H1 (cell line): Measurements from ENCODE around the gene UQCC5. TPM values are rescaled to one million over a fixed set of nuclear protein-coding genes. Genes with fewer than 3 reads are reported as not detected.

Source experiments
- CTCF ChIA-PET: fragments of 300-600 bp; sonication (Branson Sonifier 250); formaldehyde crosslinking; loops from one replicate; lab custom pipeline; 2021; ENCODE audit not compliant: partially characterized antibody; lab: Charles Lee
- POLR2A ChIA-PET: fragments of 300-600 bp; sonication (Branson Sonifier 250); formaldehyde crosslinking; loops from one replicate; lab custom pipeline; 2021; ENCODE audit warnings: inconsistent platforms; ENCODE audit not compliant: partially characterized antibody; lab: Charles Lee
- DNase-seq, 2 experiments: peaks; one replicate each; pipeline versions ENCODE4 v3.0.0 to v3.0.0-alpha.2; 2010 to 2022; ENCODE audit warnings: low spot score in 2 of 2, low read depth in 1 of 2, mixed read lengths in 1 of 2
- FAIRE-seq: peaks from 2 replicates; lab custom pipeline; 2011; peaks lifted over from hg19 to GRCh38; lab: Jason Lieb, UNC
- H2AFZ ChIP-seq: 2 replicates; pipeline ENCODE4 v1.8.1; 2012; ENCODE audit warnings: low read length, inconsistent platforms
- H2AK5ac ChIP-seq: 2 replicates; pipeline ENCODE4 v1.6.1; 2013; ENCODE audit warnings: low read depth, low read length
- H2BK120ac ChIP-seq: replicated peaks from 2 replicates; pipeline ENCODE3; 2013; ENCODE audit warnings: low read depth, low read length, inconsistent platforms
- H2BK12ac ChIP-seq: 2 replicates; pipeline ENCODE4 v1.6.1; 2013; ENCODE audit warnings: low read depth, low read length
- H2BK15ac ChIP-seq: 2 replicates; pipeline ENCODE4 v1.6.1; 2013; ENCODE audit warnings: low read length
- H2BK20ac ChIP-seq: 2 replicates; pipeline ENCODE4 v1.6.1; 2013; ENCODE audit warnings: low read length
- H2BK5ac ChIP-seq: 2 replicates; pipeline ENCODE4 v1.6.1; 2013; ENCODE audit warnings: low read depth, low read length
- H3K14ac ChIP-seq: 2 replicates; pipeline ENCODE4 v1.6.1; 2013; ENCODE audit warnings: inconsistent platforms; ENCODE audit not compliant: insufficient read length
- H3K18ac ChIP-seq: 2 replicates; pipeline ENCODE4 v1.6.1; 2013; ENCODE audit warnings: low read length; ENCODE audit errors: extremely low read depth
- H3K23ac ChIP-seq: 2 replicates; pipeline ENCODE4 v1.6.1; 2013; ENCODE audit warnings: inconsistent platforms; ENCODE audit not compliant: insufficient read length
- H3K23me2 ChIP-seq: 2 replicates; pipeline ENCODE4 v1.6.1; 2013; ENCODE audit warnings: low read depth, low read length
- H3K27ac ChIP-seq: 2 replicates; pipeline ENCODE4 v1.6.1; 2011; ENCODE audit warnings: low read depth, low read length, inconsistent platforms
- H3K27me3 ChIP-seq, 4 experiments: replicated peaks in 1 of 4; 1 replicate in 1 of 4; 2 replicates in 3 of 4; pipeline versions ENCODE4 v1.6.1 to v1.8.1; 2011 to 2013; ENCODE audit warnings: low read length in 3 of 4, mild to moderate bottlenecking in 3 of 4, inconsistent platforms in 2 of 4, mixed read lengths in 2 of 4, moderate library complexity in 1 of 4; ENCODE audit not compliant: control insufficient read depth in 3 of 4, insufficient read depth in 3 of 4; ENCODE audit errors: extremely low read depth in 1 of 4
- H3K36me3 ChIP-seq, 4 experiments: 2 replicates each; pipeline versions ENCODE4 v1.6.1 to v1.8.1; 2011 to 2013; ENCODE audit warnings: mild to moderate bottlenecking in 4 of 4, low read length in 3 of 4, moderate library complexity in 2 of 4, control low read depth in 1 of 4, inconsistent platforms in 1 of 4; ENCODE audit not compliant: insufficient read depth in 4 of 4, control insufficient read depth in 2 of 4
- H3K4ac ChIP-seq: replicated peaks from 2 replicates; pipeline ENCODE3; 2013; ENCODE audit warnings: low read length, low read depth, mixed read lengths, inconsistent platforms; ENCODE audit not compliant: insufficient read length
- H3K4me1 ChIP-seq, 4 experiments: replicated peaks in 1 of 4; 1 replicate in 1 of 4; 2 replicates in 3 of 4; pipeline versions ENCODE4 v1.6.1 to v1.8.1; 2011 to 2013; ENCODE audit warnings: low read length in 3 of 4, inconsistent platforms in 2 of 4, mixed read lengths in 1 of 4; ENCODE audit not compliant: insufficient read depth in 4 of 4, control insufficient read depth in 3 of 4
- H3K4me2 ChIP-seq, 2 experiments: 2 replicates each; pipeline versions ENCODE4 v1.6.1 to v1.8.1; 2011 to 2013; ENCODE audit warnings: low read depth in 2 of 2, low read length in 2 of 2, control low read depth in 1 of 2, inconsistent platforms in 1 of 2, mild to moderate bottlenecking in 1 of 2; ENCODE audit not compliant: insufficient read depth in 1 of 2
- H3K4me3 ChIP-seq, 4 experiments: fragments of 200-600, 300-600 bp in 1 of 4; sonication (generic), shearing (Covaris generic), sonication (Bioruptor Twin) in 1 of 4; 2 replicates each; pipeline versions ENCODE4 v1.5.1 to v1.8.1; 2011 to 2016; ENCODE audit warnings: low read length in 4 of 4, low read depth in 3 of 4, control low read depth in 2 of 4, inconsistent platforms in 2 of 4, mild to moderate bottlenecking in 2 of 4, mixed read lengths in 1 of 4, moderate library complexity in 1 of 4; ENCODE audit not compliant: insufficient read depth in 2 of 4; ENCODE audit errors: extremely low read depth in 1 of 4
- H3K56ac ChIP-seq: replicated peaks from 2 replicates; pipeline ENCODE3; 2013; ENCODE audit warnings: low read depth, mild to moderate bottlenecking, mixed read lengths, low read length, inconsistent platforms; ENCODE audit not compliant: insufficient read length
- H3K79me1 ChIP-seq: 2 replicates; pipeline ENCODE4 v1.6.1; 2013; ENCODE audit warnings: low read depth, low read length, control low read depth
- H3K79me2 ChIP-seq, 2 experiments: 2 replicates each; pipeline versions ENCODE4 v1.6.1 to v1.8.1; 2012 to 2013; ENCODE audit warnings: low read length in 2 of 2, mild to moderate bottlenecking in 2 of 2, inconsistent platforms in 1 of 2; ENCODE audit not compliant: insufficient read depth in 2 of 2, control insufficient read depth in 1 of 2
- H3K9ac ChIP-seq, 4 experiments: replicated peaks in 1 of 4; 1 replicate in 1 of 4; 2 replicates in 3 of 4; pipeline versions ENCODE4 v1.6.1 to v1.8.1; 2011 to 2013; ENCODE audit warnings: low read depth in 3 of 4, low read length in 3 of 4, control low read depth in 2 of 4, mild to moderate bottlenecking in 2 of 4, moderate library complexity in 2 of 4, inconsistent platforms in 1 of 4; ENCODE audit errors: extremely low read depth in 1 of 4
- H3K9me3 ChIP-seq, 2 experiments: 2 replicates each; pipeline versions ENCODE4 v1.6.1 to v1.8.1; 2012 to 2013; ENCODE audit warnings: mild to moderate bottlenecking in 2 of 2, moderate library complexity in 2 of 2, control low read depth in 1 of 2, inconsistent platforms in 1 of 2, low read depth in 1 of 2, low read length in 1 of 2, mixed read lengths in 1 of 2; ENCODE audit not compliant: insufficient read depth in 2 of 2
- H4K20me1 ChIP-seq, 2 experiments: replicated peaks in 1 of 2; 2 replicates each; pipeline versions ENCODE3 to v1.8.1; 2011 to 2013; ENCODE audit warnings: inconsistent platforms in 2 of 2, low read length in 2 of 2, mild to moderate bottlenecking in 1 of 2; ENCODE audit not compliant: insufficient read depth in 2 of 2, control insufficient read depth in 1 of 2
- H4K5ac ChIP-seq: 2 replicates; pipeline ENCODE4 v1.6.1; 2013; ENCODE audit warnings: low read length, low read depth, mixed read lengths, inconsistent platforms; ENCODE audit not compliant: insufficient read length
- H4K8ac ChIP-seq: 2 replicates; pipeline ENCODE4 v1.8.0; 2013; ENCODE audit warnings: mild to moderate bottlenecking, moderate library complexity, low read length, inconsistent platforms; ENCODE audit not compliant: insufficient read depth; ENCODE audit errors: extremely low read depth
- H4K91ac ChIP-seq: replicated peaks from 2 replicates; pipeline ENCODE3; 2013; ENCODE audit warnings: low read length, mixed read lengths, inconsistent platforms; ENCODE audit not compliant: insufficient read length
- GABPA ChIP-seq: IDR thresholded peaks from 2 replicates; pipeline ENCODE4 v1.6.1; 2011; ENCODE audit warnings: mild to moderate bottlenecking, low read length, moderate library complexity, borderline replicate concordance; ENCODE audit not compliant: insufficient read depth
- HDAC6 ChIP-seq: IDR thresholded peaks from one replicate; pipeline ENCODE4 v1.7.1; 2012; ENCODE audit warnings: low read depth, mild to moderate bottlenecking, inconsistent platforms, low read length, moderate library complexity
- NANOG ChIP-seq: IDR thresholded peaks from 2 replicates; pipeline ENCODE4 v1.6.1; 2011; ENCODE audit warnings: low read length, low read depth, mild to moderate bottlenecking, inconsistent platforms; ENCODE audit not compliant: insufficient read depth, poor library complexity, severe bottlenecking
- PHF8 ChIP-seq: fragments of 200-600 bp; sonication (generic); conservative IDR thresholded peaks from 2 replicates; pipeline ENCODE4 v1.7.1; 2012; ENCODE audit warnings: low read depth, mild to moderate bottlenecking, inconsistent platforms, low read length, moderate library complexity
- POLR2A ChIP-seq, 2 experiments: IDR thresholded peaks; 1 replicate in 1 of 2; 2 replicates in 1 of 2; pipeline ENCODE4 v1.6.1; 2011; ENCODE audit warnings: low read depth in 2 of 2, low read length in 2 of 2, mild to moderate bottlenecking in 2 of 2; ENCODE audit errors: control extremely low read depth in 1 of 2
- POU5F1 ChIP-seq: IDR thresholded peaks from 2 replicates; pipeline ENCODE4 v1.6.1; 2011; ENCODE audit warnings: low read depth, mild to moderate bottlenecking, low read length, moderate library complexity
- SAP30 ChIP-seq: fragments of 300-600 bp; sonication (generic); IDR thresholded peaks from 2 replicates; pipeline ENCODE4 v1.7.1; 2012; ENCODE audit warnings: low read length, moderate library complexity, mild to moderate bottlenecking, inconsistent platforms; ENCODE audit not compliant: insufficient read depth, insufficient replicate concordance
- SUZ12 ChIP-seq: fragments of 200-600 bp; sonication (generic); IDR thresholded peaks from 2 replicates; pipeline ENCODE4 v1.6.1; 2012; ENCODE audit warnings: mild to moderate bottlenecking, inconsistent platforms, low read length, moderate library complexity, mixed read lengths
- WGBS, 2 experiments: shearing (Covaris generic) in 1 of 2; methylation state at CpG; one replicate each; pipeline versions ENCODE4 v1.1.6 to v1.1.7; 2013 to 2015; ENCODE audit warnings: low lambda C conversion rate in 2 of 2, mixed read lengths in 2 of 2, inconsistent platforms in 1 of 2, low coverage in 1 of 2, missing lambda C conversion rate in 1 of 2; ENCODE audit not compliant: insufficient replicate concordance in 2 of 2, insufficient coverage in 1 of 2, insufficient read length in 1 of 2; ENCODE audit errors: extremely low coverage in 1 of 2, missing lambda C conversion rate in 1 of 2; 5-methylcytosine and 5-hydroxymethylcytosine counted together
- polyA plus RNA-seq, 7 experiments: library from polyadenylated mRNA; depleted of rRNA in 3 of 7; stranded (reverse) in 5 of 7; unstranded in 2 of 7; fragments of >200 nt in 5 of 7; fragments of 200-250 nt in 2 of 7; gene quantifications; 1 replicate in 5 of 7; 2 replicates in 1 of 7; 4 replicates in 1 of 7; pipeline versions ENCODE4 v1.2.1 to v1.2.3, GENCODE V29; 2011 to 2013; ENCODE audit warnings: missing spikeins in 2 of 7, mixed read lengths in 2 of 7
- total RNA-seq: library from RNA; stranded (reverse); fragmentation: NEBNext Ultra II Directional; extraction: Animal tissue kit (Norgen Biotek cat#: 25700); gene quantifications from 2 replicates; pipeline ENCODE4 v1.2.1, GENCODE V29; 2021
- TF ChIP-seq, protein P1 (sequence below), 3 experiments: IDR thresholded peaks; 1 replicate in 2 of 3; 2 replicates in 1 of 3; pipeline versions ENCODE4 v1.5.1 to v1.6.1; 2011; ENCODE audit warnings: low read length in 3 of 3, mild to moderate bottlenecking in 3 of 3, inconsistent platforms in 2 of 3, low read depth in 1 of 3, moderate library complexity in 1 of 3; ENCODE audit not compliant: insufficient read depth in 1 of 3; ENCODE audit errors: control extremely low read depth in 1 of 3

The UQCC5 gene
- total and polyA plus RNA-seq, 2 of the 8 experiments (the other 6 are each of a cell fraction or from before 2014, with no cell fraction given): 35.0 to 37.7 TPM

DNA sequence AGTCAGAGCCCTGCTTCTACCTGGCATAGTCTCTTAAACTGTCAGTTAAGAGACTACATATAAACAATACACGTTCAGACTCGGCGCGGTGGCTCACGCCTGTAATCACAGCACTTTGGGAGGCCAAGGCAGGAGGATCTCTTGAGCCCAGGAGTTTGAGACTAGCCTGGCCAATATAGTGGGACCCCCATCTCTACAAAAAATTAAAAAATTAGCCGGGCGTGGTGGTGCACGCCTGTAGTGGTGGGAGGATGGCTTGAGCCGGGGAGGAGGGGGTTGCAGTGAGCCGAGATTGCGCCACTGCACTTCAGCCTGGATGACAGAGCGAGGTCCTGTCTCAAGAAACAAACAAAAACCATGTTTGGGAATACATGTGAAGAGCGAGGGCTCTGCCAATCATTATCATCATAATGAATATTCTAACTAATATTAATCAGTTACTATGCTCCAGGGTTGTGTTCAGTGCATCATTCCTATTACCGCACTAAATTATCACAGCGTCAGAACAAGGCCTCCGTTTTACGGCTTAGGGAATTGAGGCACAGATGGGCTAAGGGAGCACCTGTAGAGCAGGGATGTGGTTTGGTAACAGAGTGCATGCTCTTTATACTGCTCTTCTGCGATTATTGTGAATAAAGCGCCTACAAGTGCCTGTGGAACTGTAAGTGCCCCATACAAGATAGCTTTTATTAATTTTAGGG is 844 bp upstream of the UQCC5 start:
- POLR2A ChIA-PET: interaction anchor here (0.6 to 2.6 kb wide), 17 partner anchors 9 to 111 kb away, joined by 3 to 16 read pairs (median 4); partner anchors contain the start of gene TNNC1
- Histone ChIP-seq H2BK5ac (no peak overlapping the region), H3K18ac (no peak overlapping the region), H4K91ac (no peak overlapping the region), H2AFZ (no peak overlapping the region), H3K14ac (no peak overlapping the region), H4K20me1 (peaks cover 10 to 31% of the 10 kb centered on the region in 2 experiments), H4K5ac (no peak overlapping the region), H3K56ac (no peak overlapping the region), H3K4me1 (peaks cover 7 to 33% (median 19%) of the 10 kb centered on the region in 4 experiments), H4K8ac (no peak overlapping the region), H3K4ac (no peak overlapping the region), H2BK120ac (no peak overlapping the region), H3K4me3 (peak overlapping the region in 2 of 4 experiments; percentile 3 to 31; a peak in 3 of 8 replicates), H3K27ac (no peak overlapping the region), H3K9me3 (no peaks in the 10 kb centered on the region), H3K23me2 (peaks cover 26% of the 10 kb centered on the region), H3K79me1 (peaks cover 28% of the 10 kb centered on the region), H2BK15ac (no peak overlapping the region), H2AK5ac (no peak overlapping the region), H3K23ac (no peak overlapping the region), H3K4me2 (peak overlapping the region; percentile 39 to 89; a peak in 2 of 4 replicates), H2BK20ac (no peak overlapping the region), H3K79me2 (peaks cover 12 to 54% of the 10 kb centered on the region in 2 experiments), H2BK12ac (no peak overlapping the region), H3K9ac (no peak overlapping the region), H3K36me3 (peaks cover 0 to 3% (median 0%) of the 10 kb centered on the region in 4 experiments; a peak in 4 of 8 replicates), H3K27me3 (no peaks in the 10 kb centered on the region)
- WGBS, 2 experiments: 91% methylated on average over 19 of the region's 19 CpGs; no CpG with 5 or more reads in 1 of the 2 experiments
- DNase-seq: no peak
- FAIRE-seq: no peak
- CTCF ChIA-PET: interaction anchor here (0.8 to 1.0 kb wide), 4 partner anchors 9 to 63 kb away, joined by 3 to 5 read pairs (median 4); no protein-coding TSS in a partner anchor
- TF ChIP-seq PHF8: no peak
- TF ChIP-seq SUZ12: no peak
- no peak for TF ChIP-seq GABPA
- TF ChIP-seq, protein P1, sequence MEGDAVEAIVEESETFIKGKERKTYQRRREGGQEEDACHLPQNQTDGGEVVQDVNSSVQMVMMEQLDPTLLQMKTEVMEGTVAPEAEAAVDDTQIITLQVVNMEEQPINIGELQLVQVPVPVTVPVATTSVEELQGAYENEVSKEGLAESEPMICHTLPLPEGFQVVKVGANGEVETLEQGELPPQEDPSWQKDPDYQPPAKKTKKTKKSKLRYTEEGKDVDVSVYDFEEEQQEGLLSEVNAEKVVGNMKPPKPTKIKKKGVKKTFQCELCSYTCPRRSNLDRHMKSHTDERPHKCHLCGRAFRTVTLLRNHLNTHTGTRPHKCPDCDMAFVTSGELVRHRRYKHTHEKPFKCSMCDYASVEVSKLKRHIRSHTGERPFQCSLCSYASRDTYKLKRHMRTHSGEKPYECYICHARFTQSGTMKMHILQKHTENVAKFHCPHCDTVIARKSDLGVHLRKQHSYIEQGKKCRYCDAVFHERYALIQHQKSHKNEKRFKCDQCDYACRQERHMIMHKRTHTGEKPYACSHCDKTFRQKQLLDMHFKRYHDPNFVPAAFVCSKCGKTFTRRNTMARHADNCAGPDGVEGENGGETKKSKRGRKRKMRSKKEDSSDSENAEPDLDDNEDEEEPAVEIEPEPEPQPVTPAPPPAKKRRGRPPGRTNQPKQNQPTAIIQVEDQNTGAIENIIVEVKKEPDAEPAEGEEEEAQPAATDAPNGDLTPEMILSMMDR (IDR thresholded peaks at IDR 0.05; ENCODE audit: control extremely low read depth in 1 of 3, insufficient read depth in 1 of 3, low read depth in 1 of 3, low read length in 3 of 3): no peak
- TF ChIP-seq POLR2A (IDR thresholded peaks at IDR 0.05; ENCODE audit: control extremely low read depth in 1 of 2, low read depth in 2 of 2, low read length in 2 of 2): no peak
- TF ChIP-seq POU5F1: no peak
- TF ChIP-seq HDAC6: no peak
- TF ChIP-seq SAP30: no peak
- TF ChIP-seq NANOG: no peak
